ENCODE measurements around the gene CDIPT. TPM values are rescaled to one million over a fixed set of nuclear protein-coding genes. Genes with fewer than 3 reads are reported as not detected.

The CDIPT gene
- 59.0 to 84.9 TPM (median 82.5 TPM) in 5 replicates for total RNA-seq (2022; extraction: Qiagen RNA extraction)

GRCh38 chr16:29862884-29863668 is at the start of gene CDIPT:
TSS of gene CDIPT (minus strand) at chr16:29863226. CDS start at chr16:29862857, 369 bp downstream.

GRCh38 chr16:29900102-29900887 is 37.3 kb upstream of the CDIPT start, which contains the start of gene ASPHD1:
TSS of gene ASPHD1 (plus strand) at chr16:29900488. CDS start at chr16:29900972, 484 bp downstream.

DNA sequence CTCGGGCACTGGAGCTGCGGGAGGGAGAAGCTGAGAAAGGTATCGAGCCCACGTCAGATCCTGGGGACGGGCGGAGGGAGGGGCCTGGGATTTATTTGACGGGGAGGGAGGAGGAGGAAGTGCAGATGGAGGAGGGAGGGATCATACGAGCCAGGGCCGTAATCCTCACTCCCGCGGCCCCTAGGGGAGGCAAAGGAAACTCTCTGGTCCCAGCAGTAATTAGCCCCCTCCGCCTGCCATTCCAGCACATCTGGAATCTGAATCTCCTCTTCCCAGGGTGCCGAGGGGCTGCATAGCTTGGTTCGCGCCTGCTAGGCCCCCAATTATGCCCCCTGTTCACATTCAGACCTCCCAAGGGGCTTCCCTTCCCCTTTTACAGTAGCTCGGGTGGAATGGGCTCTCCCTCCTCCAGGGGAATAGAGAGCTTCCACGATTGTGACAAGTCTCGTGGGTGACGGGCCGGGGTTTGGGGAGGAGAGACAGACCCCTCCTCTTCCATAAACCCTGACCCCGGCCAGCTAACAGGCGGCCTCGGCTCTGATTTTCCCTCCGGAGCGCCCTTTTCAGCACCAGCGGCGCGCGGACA is 36.6 kb upstream of the CDIPT start, which contains the start of gene SEZ6L2:
Gene SEZ6L2, minus strand, starts transcription at position 35 of the 586 bp plus-strand sequence. CDS start 531 bp downstream, outside the sequence.

DNA sequence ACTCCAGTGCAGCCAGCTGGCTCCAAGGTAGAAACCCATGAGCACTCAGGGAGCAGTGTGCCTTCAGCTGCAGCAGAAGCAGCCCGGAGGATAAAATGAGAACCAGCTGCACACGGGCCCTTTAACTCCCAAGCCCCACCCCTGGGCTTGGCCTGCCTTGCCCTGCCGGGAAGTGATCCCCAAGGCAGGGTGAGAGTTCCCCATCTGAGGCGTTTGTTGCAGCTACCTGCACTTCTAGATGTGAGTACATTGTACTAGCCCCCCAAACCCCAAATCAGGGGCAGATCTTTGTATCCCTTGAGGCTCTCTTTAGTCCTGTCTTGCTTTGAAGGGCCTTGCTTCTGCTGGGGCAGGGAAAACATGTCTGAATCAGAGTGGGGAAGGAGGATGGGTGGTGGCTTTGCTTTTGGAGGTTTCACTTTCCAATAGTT is 42.7 kb downstream of the CDIPT start, which contains the start of gene MVP:
Gene MVP, plus strand, starts transcription at position 192 of the 431 bp plus-strand sequence. CDS start 10,088 bp downstream, outside the sequence.

DNA sequence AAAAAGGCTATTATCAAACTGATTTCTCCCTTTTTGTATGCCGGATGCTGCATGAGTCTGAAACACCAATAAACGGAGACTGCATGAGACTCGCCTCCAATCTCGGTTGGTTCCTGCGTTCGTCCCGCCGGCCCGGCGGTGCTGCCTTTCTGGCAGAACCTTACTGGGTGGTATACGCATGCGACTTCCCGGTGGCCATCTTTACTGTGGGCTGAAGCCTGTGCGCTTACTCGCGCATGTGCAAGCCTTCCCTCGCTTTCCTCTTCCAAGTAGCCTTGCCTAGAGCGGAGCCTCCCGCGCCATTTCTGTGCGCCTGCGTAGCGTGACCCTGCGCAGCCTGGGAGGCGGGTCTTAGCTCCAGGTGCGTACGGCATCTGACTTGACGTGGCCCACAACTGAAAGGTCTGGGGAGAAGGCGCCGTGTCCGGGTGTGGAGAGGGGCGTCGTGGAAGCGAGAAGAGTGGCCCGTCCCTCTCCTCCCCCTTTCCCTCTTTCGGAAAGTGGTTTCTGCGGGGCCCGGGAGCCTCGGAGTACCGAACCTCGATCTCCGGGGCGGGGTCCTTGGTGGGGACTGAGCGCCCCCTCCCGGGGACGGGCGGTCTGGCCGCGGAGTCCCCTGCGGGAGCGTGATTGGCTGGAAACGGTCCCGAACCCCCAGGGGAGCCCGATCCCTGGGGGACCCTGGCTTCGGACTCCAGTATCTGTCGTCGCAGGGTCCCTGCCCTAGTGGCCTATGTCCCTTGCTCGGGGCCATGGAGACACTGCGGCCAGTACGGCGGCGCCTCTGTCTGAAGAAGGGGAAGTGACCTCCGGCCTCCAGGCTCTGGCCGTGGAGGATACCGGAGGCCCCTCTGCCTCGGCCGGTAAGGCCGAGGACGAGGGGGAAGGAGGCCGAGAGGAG is 47.0 kb downstream of the CDIPT start, which contains the start of gene PAGR1:
Gene PAGR1, plus strand, starts transcription at position 360 of the 901 bp plus-strand sequence. Its CDS starts 374 bp downstream, at position 734.

DNA sequence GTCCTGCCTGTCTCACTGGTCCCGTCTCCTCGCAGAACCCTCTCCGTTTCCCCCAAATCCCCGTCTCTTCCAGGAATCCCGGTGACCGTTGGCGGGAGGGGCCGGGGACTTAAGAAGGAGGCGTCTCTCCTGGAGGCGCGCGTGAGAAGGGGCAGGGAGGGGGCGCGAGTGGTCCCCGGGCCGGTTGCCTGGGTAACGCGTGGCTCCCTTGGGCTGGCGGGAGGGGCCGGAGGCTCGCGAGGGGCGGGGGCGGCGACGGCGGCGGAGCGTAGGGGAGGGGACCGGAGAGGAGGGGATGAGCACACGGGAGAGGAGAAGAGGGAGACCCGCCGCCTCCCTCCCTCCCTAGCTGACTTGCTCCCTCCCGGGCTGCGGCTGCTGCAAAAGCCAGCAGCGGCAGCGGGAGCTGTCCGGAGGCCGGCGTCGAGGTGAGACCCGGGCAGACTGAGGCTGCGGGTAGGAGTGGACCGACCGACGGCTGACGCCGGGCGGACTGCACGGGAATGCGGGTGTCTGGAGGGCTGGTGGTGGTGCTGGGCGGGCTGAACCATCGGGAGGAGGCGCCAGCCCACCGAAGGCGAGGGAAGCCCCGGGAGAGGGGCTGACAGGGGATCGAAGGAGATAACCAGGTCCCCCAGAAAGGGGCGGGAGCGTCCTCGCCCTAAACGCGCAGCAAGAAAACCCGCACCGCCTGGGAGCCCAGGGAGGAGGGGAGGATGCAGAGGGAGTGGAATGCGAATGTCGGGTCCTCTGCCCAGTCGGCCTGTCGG is 50.9 kb downstream of the CDIPT start, which contains the start of gene PRRT2:
Gene PRRT2, plus strand, starts transcription at position 298 of the 770 bp plus-strand sequence. CDS start 862 bp downstream, outside the sequence.

Other genes with a start within 250 kb of the CDIPT start
- gene SPN, start 200.0 kb downstream of the CDIPT start, total RNA-seq (2022; extraction: Qiagen RNA extraction) = not detected in 5 replicates
- gene QPRT, start 184.0 kb downstream of the CDIPT start, total RNA-seq (2022; extraction: Qiagen RNA extraction) = 0.48 to 1.0 TPM (median 0.86 TPM) in 5 replicates
- gene C16orf54, start 117.2 kb downstream of the CDIPT start, total RNA-seq (2022; extraction: Qiagen RNA extraction) = not detected in 5 replicates
- not detected in 5 replicates for gene ZG16, start 85.0 kb downstream of the CDIPT start, total RNA-seq (2022; extraction: Qiagen RNA extraction)
- 71.9 to 84.6 TPM (median 83.7 TPM) in 5 replicates for gene KIF22, start 72.5 kb downstream of the CDIPT start, total RNA-seq (2022; extraction: Qiagen RNA extraction)
- gene MAZ, start 56.7 kb downstream of the CDIPT start, total RNA-seq (2022; extraction: Qiagen RNA extraction) = 141 to 189 TPM (median 187 TPM) in 5 replicates
- gene PRRT2, start 51.0 kb downstream of the CDIPT start, total RNA-seq (2022; extraction: Qiagen RNA extraction) = 0.26 to 0.40 TPM (median 0.35 TPM) in 5 replicates
- 33.9 to 40.8 TPM (median 39.6 TPM) in 5 replicates for gene PAGR1, start 47.1 kb downstream of the CDIPT start, total RNA-seq (2022; extraction: Qiagen RNA extraction)
- gene MVP, start 42.8 kb downstream of the CDIPT start, total RNA-seq (2022; extraction: Qiagen RNA extraction) = 113 to 149 TPM (median 141 TPM) in 5 replicates
- 16.1 to 23.9 TPM (median 22.1 TPM) in 5 replicates for gene SEZ6L2, start 36.3 kb upstream of the CDIPT start, total RNA-seq (2022; extraction: Qiagen RNA extraction)
- 15.9 to 21.5 TPM (median 20.0 TPM) in 5 replicates for gene ASPHD1, start 37.3 kb upstream of the CDIPT start, total RNA-seq (2022; extraction: Qiagen RNA extraction)
- 9.1 to 15.4 TPM (median 13.8 TPM) in 5 replicates for gene KCTD13, start 63.0 kb upstream of the CDIPT start, total RNA-seq (2022; extraction: Qiagen RNA extraction)
- 89.3 to 94.5 TPM (median 91.1 TPM) in 5 replicates for gene TMEM219, start 98.9 kb upstream of the CDIPT start, total RNA-seq (2022; extraction: Qiagen RNA extraction)
- 20.5 to 33.5 TPM (median 31.0 TPM) in 5 replicates for gene TAOK2, start 110.6 kb upstream of the CDIPT start, total RNA-seq (2022; extraction: Qiagen RNA extraction)
- 14.7 to 16.6 TPM (median 15.4 TPM) in 5 replicates for gene HIRIP3, start 132.4 kb upstream of the CDIPT start, total RNA-seq (2022; extraction: Qiagen RNA extraction)
- gene INO80E, start 133.0 kb upstream of the CDIPT start, total RNA-seq (2022; extraction: Qiagen RNA extraction) = 112 to 117 TPM (median 114 TPM) in 5 replicates
- 1.5 to 2.4 TPM (median 1.9 TPM) in 5 replicates for gene DOC2A, start 147.8 kb upstream of the CDIPT start, total RNA-seq (2022; extraction: Qiagen RNA extraction)
- gene C16orf92, start 160.0 kb upstream of the CDIPT start, total RNA-seq (2022; extraction: Qiagen RNA extraction) = not detected in 5 replicates
- 0.14 to 0.31 TPM (median 0.22 TPM) in 5 replicates for gene TLCD3B, start 168.0 kb upstream of the CDIPT start, total RNA-seq (2022; extraction: Qiagen RNA extraction)
- gene ALDOA, start 202.5 kb upstream of the CDIPT start, total RNA-seq (2022; extraction: Qiagen RNA extraction) = 1,418 to 1,815 TPM (median 1,742 TPM) in 5 replicates
- 114 to 146 TPM (median 142 TPM) in 5 replicates for gene PPP4C, start 212.8 kb upstream of the CDIPT start, total RNA-seq (2022; extraction: Qiagen RNA extraction)
- gene TBX6, start 228.7 kb upstream of the CDIPT start, total RNA-seq (2022; extraction: Qiagen RNA extraction) = 0.12 to 0.42 TPM (median 0.29 TPM) in 5 replicates
- gene YPEL3, start 233.0 kb upstream of the CDIPT start, total RNA-seq (2022; extraction: Qiagen RNA extraction) = 4.7 to 8.8 TPM (median 7.5 TPM) in 5 replicates

Data from A549 treated with dexamethasone at 1 μM for 4 hours (cell line).